Keratinocyte (primary cell): ENCODE results near the gene TMED5.

Source experiments
- CTCF ChIP-seq, 3 experiments: IDR thresholded peaks in 1 of 3; conservative IDR thresholded peaks in 1 of 3; optimal IDR thresholded peaks in 1 of 3; 2 replicates in 2 of 3; 3 replicates in 1 of 3; pipeline versions ENCODE3 to v1.5.1; 2011; ENCODE audit warnings: low read length in 3 of 3, mild to moderate bottlenecking in 3 of 3, moderate library complexity in 2 of 3, control low read depth in 1 of 3, inconsistent platforms in 1 of 3; ENCODE audit not compliant: insufficient read depth in 2 of 3; ENCODE audit errors: extremely low read depth in 1 of 3
- EZH2 ChIP-seq: IDR thresholded peaks from one replicate; pipeline ENCODE4 v1.6.1; 2012; ENCODE audit warnings: inconsistent platforms, mild to moderate bottlenecking, low read length, moderate library complexity

- TF ChIP-seq CTCF (optimal IDR thresholded peaks at IDR 0.05 in 1 of 3, IDR thresholded peaks at IDR 0.05 in 1 of 3, conservative IDR thresholded peaks at IDR 0.05 in 1 of 3; ENCODE audit: extremely low read depth in 1 of 3, insufficient read depth in 2 of 3, low read length in 3 of 3): no peak
- TF ChIP-seq EZH2: no peak
Observed at GRCh38 chr1:93199150-93199549, 18.9 kb upstream of the TMED5 start.
